ENCODE results near the gene ZC3H8. TPM values are rescaled to one million over a fixed set of nuclear protein-coding genes. Genes with fewer than 3 reads are reported as not detected.
"Not testable (repeated sequence)": the region's sequence is repeated elsewhere in the genome, so short reads cannot be mapped to it uniquely, and the experiment has no call there.

Gene ZC3H8
- polyA plus RNA-seq, 1 donor from 2014 or later = 18.3 TPM

GRCh38 chr2:112243233-112243632 lies 11.6 kb downstream of the ZC3H8 start:
- Mint-ChIP-seq H3K27ac (no peak overlapping the region), H3K27me3 (no peaks in the 10 kb centered on the region), H3K9me3 (no peaks in the 10 kb centered on the region), H3K4me1 (peaks cover 0 to 2% (median 1%) of the 10 kb centered on the region in 3 donors), H3K4me3 (no peak overlapping the region), H3K36me3 (peaks cover 6% of the 10 kb centered on the region)

GRCh38 chr2:112242384-112242783 lies 12.5 kb downstream of the ZC3H8 start:
- Mint-ChIP-seq H3K27me3 (no peaks in the 10 kb centered on the region), H3K9me3 (no peaks in the 10 kb centered on the region), H3K4me1 (peaks cover 0 to 2% (median 1%) of the 10 kb centered on the region in 3 donors), H3K36me3 (peaks cover 6% of the 10 kb centered on the region), H3K4me3 (no peak overlapping the region), H3K27ac (no peak overlapping the region)

- Mint-ChIP-seq H3K27ac (no peak overlapping the region), H3K36me3 (peaks cover 4% of the 10 kb centered on the region), H3K9me3 (no peaks in the 10 kb centered on the region), H3K27me3 (no peaks in the 10 kb centered on the region), H3K4me1 (peaks cover 0 to 4% (median 2%) of the 10 kb centered on the region in 3 donors), H3K4me3 (no peak overlapping the region)
These were observed 15.0 kb downstream of the ZC3H8 start for GRCh38 chr2:112239862-112240261.

GRCh38 chr2:112230371-112230770 lies 24.5 kb downstream of the ZC3H8 start:
- no peak overlapping the region for H3K4me3 Mint-ChIP-seq
- peaks cover 18% of the 10 kb centered on the region for H3K36me3 Mint-ChIP-seq
- H3K27me3 Mint-ChIP-seq = no peaks in the 10 kb centered on the region
- peaks cover 0 to 4% (median 1%) of the 10 kb centered on the region in 3 donors for H3K4me1 Mint-ChIP-seq
- H3K27ac Mint-ChIP-seq = no peak overlapping the region
- peaks cover 0 to 1% (median 0%) of the 10 kb centered on the region in 3 donors for H3K9me3 Mint-ChIP-seq

GRCh38 chr2:112229348-112229747 lies 25.5 kb downstream of the ZC3H8 start:
- Mint-ChIP-seq H3K4me3 (no peak overlapping the region), H3K9me3 (peaks cover 0 to 1% (median 0%) of the 10 kb centered on the region in 3 donors), H3K36me3 (peaks cover 20% of the 10 kb centered on the region), H3K27me3 (no peaks in the 10 kb centered on the region), H3K4me1 (peaks cover 0 to 3% (median 1%) of the 10 kb centered on the region in 3 donors), H3K27ac (no peak overlapping the region)

GRCh38 chr2:112220831-112221230 lies 34.0 kb downstream of the ZC3H8 start:
- Mint-ChIP-seq H3K27me3 (no peaks in the 10 kb centered on the region), H3K9me3 (peaks cover 2 to 8% (median 5%) of the 10 kb centered on the region in 3 donors), H3K4me1 (no peaks in the 10 kb centered on the region), H3K36me3 (peaks cover 15% of the 10 kb centered on the region), H3K27ac (no peak overlapping the region), H3K4me3 (no peak overlapping the region)

- Mint-ChIP-seq H3K9me3 (peaks cover 2 to 8% (median 5%) of the 10 kb centered on the region in 3 donors), H3K36me3 (peaks cover 15% of the 10 kb centered on the region), H3K4me1 (no peaks in the 10 kb centered on the region), H3K4me3 (no peak overlapping the region), H3K27ac (no peak overlapping the region), H3K27me3 (no peaks in the 10 kb centered on the region)
These were observed 34.7 kb downstream of the ZC3H8 start for GRCh38 chr2:112220186-112220585.

GRCh38 chr2:112217854-112218253 lies 37.0 kb downstream of the ZC3H8 start:
- H3K4me3 Mint-ChIP-seq = no peak overlapping the region

GRCh38 chr2:112216167-112216566 lies 38.7 kb downstream of the ZC3H8 start:
- H3K4me3 Mint-ChIP-seq = no peak overlapping the region

More at GRCh38 chr2:112217854-112218253, 37.0 kb downstream of the ZC3H8 start:
- Mint-ChIP-seq H3K27ac (no peak overlapping the region), H3K4me1 (no peaks in the 10 kb centered on the region), H3K9me3 (peaks cover 2 to 8% (median 5%) of the 10 kb centered on the region in 3 donors), H3K27me3 (no peaks in the 10 kb centered on the region), H3K36me3 (peaks cover 19% of the 10 kb centered on the region)

GRCh38 chr2:112207905-112208304 lies 46.9 kb downstream of the ZC3H8 start:
- Mint-ChIP-seq H3K9me3 (peaks cover 3 to 19% (median 10%) of the 10 kb centered on the region in 3 donors), H3K36me3 (peaks cover 17% of the 10 kb centered on the region)
- H3K4me1 Mint-ChIP-seq, H3K4me3 Mint-ChIP-seq, H3K27me3 Mint-ChIP-seq, H3K27ac Mint-ChIP-seq: not testable (repeated sequence)

More at GRCh38 chr2:112216167-112216566, 38.7 kb downstream of the ZC3H8 start:
- no peak overlapping the region for H3K27ac Mint-ChIP-seq
- H3K27me3 Mint-ChIP-seq = no peaks in the 10 kb centered on the region
- peaks cover 23% of the 10 kb centered on the region for H3K36me3 Mint-ChIP-seq
- H3K4me1 Mint-ChIP-seq = no peaks in the 10 kb centered on the region
- peaks cover 2 to 10% (median 2%) of the 10 kb centered on the region in 3 donors for H3K9me3 Mint-ChIP-seq

- H3K4me3 Mint-ChIP-seq = peak overlapping the region in 1 of 4 donors; percentile 37
- no peaks in the 10 kb centered on the region for H3K27me3 Mint-ChIP-seq
- peaks cover 8% of the 10 kb centered on the region for H3K36me3 Mint-ChIP-seq
- H3K4me1 Mint-ChIP-seq = no peaks in the 10 kb centered on the region
- H3K27ac Mint-ChIP-seq = no peak overlapping the region
- peaks cover 5 to 26% (median 14%) of the 10 kb centered on the region in 3 donors for H3K9me3 Mint-ChIP-seq
These were observed 50.4 kb downstream of the ZC3H8 start for GRCh38 chr2:112204411-112204810.

- no peak overlapping the region for H3K4me3 Mint-ChIP-seq
- H3K4me1 Mint-ChIP-seq = no peaks in the 10 kb centered on the region
- peaks cover 2% of the 10 kb centered on the region for H3K27me3 Mint-ChIP-seq
- peaks cover 6 to 22% (median 14%) of the 10 kb centered on the region in 3 donors for H3K9me3 Mint-ChIP-seq
- peaks cover 5% of the 10 kb centered on the region for H3K36me3 Mint-ChIP-seq
- H3K27ac Mint-ChIP-seq = peak overlapping the region in 1 of 3 donors; percentile 39
These were observed 53.0 kb downstream of the ZC3H8 start for GRCh38 chr2:112201696-112202430.

GRCh38 chr2:112199188-112199587 lies 55.7 kb downstream of the ZC3H8 start:
- Mint-ChIP-seq H3K27ac (peak overlapping the region in 1 of 3 donors; percentile 76), H3K27me3 (peaks cover 2% of the 10 kb centered on the region), H3K4me3 (no peak overlapping the region), H3K9me3 (peaks cover 3 to 16% (median 7%) of the 10 kb centered on the region in 3 donors), H3K4me1 (no peaks in the 10 kb centered on the region), H3K36me3 (peaks cover 5% of the 10 kb centered on the region)

GRCh38 chr2:112198780-112199179 lies 56.1 kb downstream of the ZC3H8 start:
- Mint-ChIP-seq H3K4me1 (no peaks in the 10 kb centered on the region), H3K36me3 (peaks cover 5% of the 10 kb centered on the region), H3K4me3 (no peak overlapping the region), H3K27me3 (peaks cover 2% of the 10 kb centered on the region), H3K27ac (no peak overlapping the region), H3K9me3 (peaks cover 3 to 13% (median 6%) of the 10 kb centered on the region in 3 donors)

- peaks cover 2% of the 10 kb centered on the region for H3K27me3 Mint-ChIP-seq
- H3K4me3 Mint-ChIP-seq = no peak overlapping the region
- peaks cover 3 to 10% (median 4%) of the 10 kb centered on the region in 3 donors for H3K9me3 Mint-ChIP-seq
- H3K27ac Mint-ChIP-seq = peak overlapping the region in 1 of 3 donors; percentile 59
- H3K4me1 Mint-ChIP-seq = no peaks in the 10 kb centered on the region
- peaks cover 3% of the 10 kb centered on the region for H3K36me3 Mint-ChIP-seq
These were observed 57.0 kb downstream of the ZC3H8 start for GRCh38 chr2:112197868-112198267.

- peaks cover 0 to 3% (median 1%) of the 10 kb centered on the region in 3 donors for H3K4me1 Mint-ChIP-seq
- no peak overlapping the region for H3K4me3 Mint-ChIP-seq
- peaks cover 1% of the 10 kb centered on the region for H3K36me3 Mint-ChIP-seq
- H3K27me3 Mint-ChIP-seq = peaks cover 2% of the 10 kb centered on the region
- H3K9me3 Mint-ChIP-seq = peaks cover 0 to 3% (median 3%) of the 10 kb centered on the region in 3 donors
- H3K27ac Mint-ChIP-seq = no peak overlapping the region
These were observed 58.9 kb downstream of the ZC3H8 start for GRCh38 chr2:112195950-112196349.

Data from IgD-negative memory B cell (primary cell).